CD4-positive, alpha-beta memory T cell (primary cell): ENCODE results near the gene MAD1L1. TPM values are rescaled to one million over a fixed set of nuclear protein-coding genes. Genes with fewer than 3 reads are reported as not detected.

Experiments
- CTCF ChIA-PET: fragments of 350-600 bp; sonication (Branson Sonifier 250); formaldehyde crosslinking; loops from one replicate; lab custom pipeline; 2021; ENCODE audit warnings: inconsistent platforms; ENCODE audit not compliant: partially characterized antibody; lab: Charles Lee
- POLR2A ChIA-PET: fragments of 350-600 bp; sonication (Branson Sonifier 250); formaldehyde crosslinking; loops from one replicate; lab custom pipeline; 2021; ENCODE audit not compliant: partially characterized antibody; lab: Charles Lee
- DNase-seq, 5 donors: peaks; one replicate each; pipeline versions ENCODE4 v3.0.0 to v3.0.0-alpha.2; 2020 to 2022; ENCODE audit warnings: mixed read lengths in 1 of 5
- H3K27ac ChIP-seq: one replicate; pipeline ENCODE4 v1.7.0; 2013; ENCODE audit warnings: low read depth, low read length
- H3K27me3 ChIP-seq: 2 replicates; pipeline ENCODE4 v1.7.0; 2013; ENCODE audit warnings: mild to moderate bottlenecking, low read length, moderate library complexity; ENCODE audit not compliant: insufficient read depth
- H3K36me3 ChIP-seq: 2 replicates; pipeline ENCODE4 v1.7.0; 2013; ENCODE audit warnings: mild to moderate bottlenecking, low read length, moderate library complexity; ENCODE audit not compliant: insufficient read depth
- H3K4me1 ChIP-seq: 2 replicates; pipeline ENCODE4 v1.7.0; 2013; ENCODE audit warnings: mild to moderate bottlenecking, low read length, moderate library complexity; ENCODE audit not compliant: insufficient read depth
- H3K4me3 ChIP-seq, 2 donors: one replicate each; pipeline ENCODE4 v1.7.0; 2013; ENCODE audit warnings: low read length in 2 of 2, mild to moderate bottlenecking in 1 of 2
- H3K9me3 ChIP-seq, 2 donors: one replicate each; pipeline ENCODE4 v1.7.0; 2013; ENCODE audit warnings: low read length in 2 of 2, control low read depth in 1 of 2; ENCODE audit not compliant: control insufficient read depth in 1 of 2
- H3K27ac Mint-ChIP-seq, 7 donors: one replicate each; pipeline ENCODE4 v1.8.0; 2020 to 2021; ENCODE audit warnings: mixed read lengths in 7 of 7, mild to moderate bottlenecking in 6 of 7, inconsistent platforms in 3 of 7, moderate library complexity in 3 of 7
- H3K27me3 Mint-ChIP-seq, 2 donors: one replicate each; pipeline ENCODE4 v1.8.0; 2020 to 2021; ENCODE audit warnings: mixed read lengths in 2 of 2
- H3K36me3 Mint-ChIP-seq, 2 donors: one replicate each; pipeline ENCODE4 v1.8.0; 2020 to 2021; ENCODE audit warnings: mixed read lengths in 2 of 2, inconsistent platforms in 1 of 2, mild to moderate bottlenecking in 1 of 2
- H3K4me1 Mint-ChIP-seq, 4 donors: one replicate each; pipeline ENCODE4 v1.8.0; 2020 to 2021; ENCODE audit warnings: mixed read lengths in 4 of 4, mild to moderate bottlenecking in 1 of 4
- H3K4me3 Mint-ChIP-seq, 8 donors: one replicate each; pipeline ENCODE4 v1.8.0; 2020 to 2021; ENCODE audit warnings: mixed read lengths in 8 of 8, mild to moderate bottlenecking in 7 of 8, moderate library complexity in 6 of 8, inconsistent platforms in 3 of 8
- H3K9me3 Mint-ChIP-seq, 8 donors: one replicate each; pipeline ENCODE4 v1.8.0; 2020 to 2021; ENCODE audit warnings: mixed read lengths in 8 of 8, mild to moderate bottlenecking in 5 of 8, inconsistent platforms in 3 of 8, moderate library complexity in 1 of 8
- intact Hi-C: fragments of 100-400 bp; cut with micrococcal nuclease; formaldehyde crosslinking; loops from one replicate; pipeline ENCODE4 v1.15.1; 2023
- polyA plus RNA-seq, 2 donors: library from polyadenylated mRNA; unstranded; fragments of 300-500 nt; fragmentation: Illumina TruSeq; gene quantifications; one replicate each; pipeline ENCODE4 v1.2.3, GENCODE V29; 2021
- total RNA-seq, 2 experiments: library from RNA; stranded (reverse); gene quantifications; one replicate each; pipeline ENCODE4 v1.2.3, GENCODE V29; 2021

Gene MAD1L1
- total and polyA plus RNA-seq, 4 experiments from 2014 or later, result 89.9 to 132 (median 110) TPM

GRCh38 chr7:2253525-2254244 lies 20.9 kb upstream of the MAD1L1 start:
- Mint-ChIP-seq H3K36me3 (peaks cover 3 to 14% of the 10 kb centered on the region in 2 donors), H3K4me3 (no peak overlapping the region), H3K9me3 (no peaks in the 10 kb centered on the region), H3K4me1 (peaks cover 7 to 17% (median 10%) of the 10 kb centered on the region in 4 donors), H3K27me3 (no peaks in the 10 kb centered on the region), H3K27ac (no peak overlapping the region)
- ChIA-PET POLR2A (interaction anchor here (1.6 kb wide), 1 partner anchor 313 kb away, joined by 3 read pairs; no protein-coding TSS in a partner anchor), CTCF (no interaction called here)
- H3K4me3 ChIP-seq, result no peak overlapping the region
- no peak for DNase-seq
- intact Hi-C loops, result no loop called here
- H3K27ac ChIP-seq, result no peak overlapping the region
- no peaks in the 10 kb centered on the region for H3K36me3 ChIP-seq
- H3K9me3 ChIP-seq, result no peaks in the 10 kb centered on the region
- no peaks in the 10 kb centered on the region for H3K27me3 ChIP-seq
- H3K4me1 ChIP-seq, result peaks cover 8% of the 10 kb centered on the region

GRCh38 chr7:2253021-2253420 lies 20.3 kb upstream of the MAD1L1 start:
- Mint-ChIP-seq H3K4me3 (no peak overlapping the region), H3K9me3 (no peaks in the 10 kb centered on the region), H3K27me3 (no peaks in the 10 kb centered on the region), H3K36me3 (peaks cover 3 to 15% of the 10 kb centered on the region in 2 donors), H3K27ac (peak overlapping the region in 1 of 7 donors; percentile 50), H3K4me1 (peaks cover 7 to 22% (median 12%) of the 10 kb centered on the region in 4 donors)
- H3K4me1 ChIP-seq, result peaks cover 8% of the 10 kb centered on the region
- no peak overlapping the region for H3K4me3 ChIP-seq
- H3K27me3 ChIP-seq, result no peaks in the 10 kb centered on the region
- ChIA-PET CTCF (no interaction called here), POLR2A (no interaction called here)
- DNase-seq, result no peak
- no peaks in the 10 kb centered on the region for H3K9me3 ChIP-seq
- intact Hi-C loops, result no loop called here
- no peaks in the 10 kb centered on the region for H3K36me3 ChIP-seq
- no peak overlapping the region for H3K27ac ChIP-seq

GRCh38 chr7:2251841-2252771 lies 19.4 kb upstream of the MAD1L1 start:
- Mint-ChIP-seq H3K4me1 (peaks cover 7 to 28% (median 14%) of the 10 kb centered on the region in 4 donors), H3K27me3 (no peaks in the 10 kb centered on the region), H3K4me3 (no peak overlapping the region), H3K27ac (peak overlapping the region in 3 of 7 donors; percentile 19 to 46 (median 32)), H3K36me3 (peaks cover 3 to 12% of the 10 kb centered on the region in 2 donors), H3K9me3 (no peaks in the 10 kb centered on the region)
- intact Hi-C loops, result no loop called here
- Histone ChIP-seq H3K9me3 (no peaks in the 10 kb centered on the region), H3K36me3 (no peaks in the 10 kb centered on the region), H3K27me3 (no peaks in the 10 kb centered on the region), H3K4me1 (peaks cover 8% of the 10 kb centered on the region), H3K4me3 (no peak overlapping the region), H3K27ac (no peak overlapping the region)
- CTCF ChIA-PET, result no interaction called here
- POLR2A ChIA-PET, result no interaction called here
- DNase-seq, result no peak

- ChIA-PET POLR2A (no interaction called here), CTCF (interaction anchor here (0.8 kb wide), 1 partner anchor 10 kb away, joined by 3 read pairs; the partner anchor contains the start of genes MRM2 and NUDT1)
- intact Hi-C loops, result no loop called here
- H3K9me3 ChIP-seq, result no peaks in the 10 kb centered on the region
- no peak for DNase-seq
- H3K27me3 Mint-ChIP-seq, result no peaks in the 10 kb centered on the region
- H3K27me3 ChIP-seq, result no peaks in the 10 kb centered on the region
- peaks cover 8% of the 10 kb centered on the region for H3K4me1 ChIP-seq
- no peak overlapping the region for H3K4me3 ChIP-seq
- H3K36me3 ChIP-seq, result no peaks in the 10 kb centered on the region
- no peaks in the 10 kb centered on the region for H3K9me3 Mint-ChIP-seq
- no peak overlapping the region for H3K4me3 Mint-ChIP-seq
- peak overlapping the region in 1 of 7 donors; percentile 24 for H3K27ac Mint-ChIP-seq
- H3K27ac ChIP-seq, result no peak overlapping the region
- H3K4me1 Mint-ChIP-seq, result peaks cover 7 to 28% (median 14%) of the 10 kb centered on the region in 4 donors
- peaks cover 3 to 9% of the 10 kb centered on the region in 2 donors for H3K36me3 Mint-ChIP-seq
Observed at GRCh38 chr7:2251381-2251780, 18.6 kb upstream of the MAD1L1 start.

DNA sequence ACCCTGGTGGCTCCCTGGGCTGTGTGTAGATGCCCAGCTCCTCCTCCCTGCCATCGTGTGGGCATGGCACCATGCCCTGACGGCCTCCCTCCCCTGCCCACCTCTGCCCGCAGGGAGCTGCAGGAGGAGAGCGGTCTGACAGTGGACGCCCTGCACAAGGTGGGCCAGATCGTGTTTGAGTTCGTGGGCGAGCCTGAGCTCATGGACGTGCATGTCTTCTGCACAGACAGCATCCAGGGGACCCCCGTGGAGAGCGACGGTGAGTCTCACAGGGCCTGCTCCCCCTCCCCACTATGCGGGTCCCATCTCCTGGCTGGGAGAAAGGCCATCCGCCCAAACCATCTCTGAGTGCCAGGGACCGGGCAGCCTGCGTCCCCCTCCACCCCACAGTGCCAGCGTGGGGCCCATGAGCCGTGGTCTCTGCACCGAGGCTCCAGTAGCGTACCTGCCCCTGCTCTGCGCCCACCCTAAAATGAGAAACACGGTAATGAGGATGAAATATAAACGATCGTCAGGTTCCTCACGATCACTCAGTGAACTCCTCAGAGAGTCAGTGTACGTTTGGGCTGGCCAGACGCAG lies 17.1 kb upstream of the MAD1L1 start:
- no peaks in the 10 kb centered on the region for H3K36me3 ChIP-seq
- Mint-ChIP-seq H3K9me3 (no peaks in the 10 kb centered on the region), H3K4me1 (peaks cover 8 to 33% (median 16%) of the 10 kb centered on the region in 4 donors), H3K27me3 (no peaks in the 10 kb centered on the region), H3K27ac (no peak overlapping the region), H3K36me3 (peaks cover 3 to 9% of the 10 kb centered on the region in 2 donors), H3K4me3 (no peak overlapping the region)
- no peak overlapping the region for H3K27ac ChIP-seq
- intact Hi-C loops, result no loop called here
- POLR2A ChIA-PET, result no interaction called here
- CTCF ChIA-PET, result no interaction called here
- no peaks in the 10 kb centered on the region for H3K9me3 ChIP-seq
- no peaks in the 10 kb centered on the region for H3K27me3 ChIP-seq
- H3K4me3 ChIP-seq, result no peak overlapping the region
- H3K4me1 ChIP-seq, result peaks cover 8% of the 10 kb centered on the region
- no peak for DNase-seq

DNA sequence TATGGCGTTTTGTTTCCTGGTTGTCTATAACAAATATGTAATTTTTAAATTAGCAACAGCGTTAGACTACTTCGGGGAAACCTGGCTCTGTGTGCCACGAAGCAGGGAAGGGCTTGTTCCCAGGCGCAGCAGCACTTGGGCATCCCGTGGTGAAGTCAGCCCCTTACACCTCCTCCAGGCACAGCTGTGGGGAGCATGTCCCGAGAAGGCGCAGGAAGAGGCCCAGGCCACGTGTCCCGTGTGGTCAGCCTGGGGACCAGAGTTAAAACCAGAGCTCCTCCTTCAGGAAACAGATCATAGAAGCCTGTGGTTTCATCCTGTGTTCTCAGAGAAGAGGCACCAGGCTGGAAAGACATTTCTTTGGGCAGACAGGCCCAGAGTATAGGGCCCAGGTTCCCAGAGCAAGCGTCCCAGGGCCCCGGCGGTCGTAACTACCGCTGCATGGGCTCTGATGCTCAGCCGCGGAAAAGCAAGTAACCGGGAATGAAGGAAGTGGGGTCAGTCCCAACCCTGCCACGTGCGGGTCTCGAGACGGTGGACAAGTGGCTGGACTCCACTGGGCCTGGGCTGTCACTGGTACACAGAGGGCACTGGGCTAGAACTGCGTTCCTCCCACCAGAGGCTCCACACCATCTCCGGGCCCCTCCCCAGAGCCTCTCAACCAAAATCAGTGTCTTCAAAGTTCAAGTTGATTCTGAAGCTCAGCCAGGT lies 16.4 kb upstream of the MAD1L1 start:
- Histone ChIP-seq H3K9me3 (no peaks in the 10 kb centered on the region), H3K4me1 (peaks cover 8% of the 10 kb centered on the region), H3K36me3 (no peaks in the 10 kb centered on the region), H3K27me3 (no peaks in the 10 kb centered on the region), H3K27ac (no peak overlapping the region), H3K4me3 (no peak overlapping the region)
- CTCF ChIA-PET, result interaction anchor here (0.7 to 1.0 kb wide), 5 partner anchors 10 to 422 kb away, joined by 3 to 4 read pairs (median 3); no protein-coding TSS in a partner anchor
- Mint-ChIP-seq H3K4me1 (peaks cover 8 to 33% (median 16%) of the 10 kb centered on the region in 4 donors), H3K9me3 (no peaks in the 10 kb centered on the region), H3K27me3 (no peaks in the 10 kb centered on the region), H3K4me3 (peak overlapping the region in 7 of 8 donors; percentile 31 to 72 (median 57)), H3K36me3 (peaks cover 3 to 9% of the 10 kb centered on the region in 2 donors), H3K27ac (peak overlapping the region in 5 of 7 donors; percentile 42 to 89 (median 82))
- no peak for DNase-seq
- intact Hi-C loops, result no loop called here
- POLR2A ChIA-PET, result interaction anchor here (1.0 kb wide), 1 partner anchor 105 kb away, joined by 3 read pairs; no protein-coding TSS in a partner anchor
